ENCODE data around the gene PERCC1.
"Not testable (repeated sequence)": the region's sequence is repeated elsewhere in the genome, so short reads cannot be mapped to it uniquely, and the experiment has no call there.

Gene PERCC1

DNA sequence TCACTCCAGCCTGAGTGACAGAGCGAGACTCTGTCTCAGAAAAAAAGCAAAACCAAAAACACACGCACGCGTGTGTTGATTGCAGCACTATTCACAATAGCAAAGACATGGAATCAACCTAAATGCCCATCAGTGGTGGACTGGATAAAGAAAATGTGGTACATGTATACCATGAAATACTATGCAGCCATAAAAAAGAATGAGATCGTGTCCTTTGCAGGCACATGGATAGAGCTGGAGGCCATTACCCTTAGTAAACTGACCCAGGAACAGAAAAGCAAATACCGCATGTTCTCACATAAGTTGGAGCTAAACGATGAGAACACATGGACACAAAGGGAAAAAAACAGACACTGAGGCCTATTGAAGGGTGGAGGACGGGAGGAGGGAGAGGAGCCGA lies 48.1 kb downstream of the PERCC1 start:
- Histone ChIP-seq H3K4me1 (ENCODE audit: control insufficient read depth in 1 of 2, insufficient read depth in 2 of 2, low read length in 2 of 2) (peaks cover 11 to 13% of the 10 kb centered on the region in 2 experiments), H3K79me1 (ENCODE audit: low read length) (peaks cover 10% of the 10 kb centered on the region)
- H4K91ac ChIP-seq (ENCODE audit: low read depth, low read length); H3K9me3 ChIP-seq (ENCODE audit: insufficient read depth, low read depth, low read length); H4K12ac ChIP-seq (ENCODE audit: low read depth, low read length); DNase-seq; H4K8ac ChIP-seq (ENCODE audit: low read depth, low read length); H3K4me2 ChIP-seq (ENCODE audit: low read length); H3K27me3 ChIP-seq (ENCODE audit: insufficient read depth, low read length); H3K9ac ChIP-seq (ENCODE audit: low read length); H3K36me3 ChIP-seq (ENCODE audit: control insufficient read depth in 1 of 2, insufficient read depth in 2 of 2, low read length in 2 of 2); H2AK5ac ChIP-seq (ENCODE audit: low read length); H2BK12ac ChIP-seq (ENCODE audit: low read length); H2BK5ac ChIP-seq (ENCODE audit: low read depth, low read length, poor library complexity); H3K4ac ChIP-seq (ENCODE audit: low read depth, low read length); H3K23ac ChIP-seq (ENCODE audit: low read length); H2BK120ac ChIP-seq (ENCODE audit: insufficient read depth, low read length, poor library complexity); H3K27ac ChIP-seq (ENCODE audit: low read depth, low read length); H3K79me2 ChIP-seq (ENCODE audit: control insufficient read depth, insufficient read depth, low read length, poor library complexity); H2AFZ ChIP-seq (ENCODE audit: insufficient read depth, low read length, poor library complexity); H3K14ac ChIP-seq (ENCODE audit: low read length); H3K4me3 ChIP-seq (ENCODE audit: low read depth, low read length); H3K18ac ChIP-seq (ENCODE audit: low read length): not testable (repeated sequence)
- WGBS (ENCODE audit: extremely low coverage, insufficient coverage, insufficient read length), result no CpG with 5 or more reads among the region's 9 CpGs

DNA sequence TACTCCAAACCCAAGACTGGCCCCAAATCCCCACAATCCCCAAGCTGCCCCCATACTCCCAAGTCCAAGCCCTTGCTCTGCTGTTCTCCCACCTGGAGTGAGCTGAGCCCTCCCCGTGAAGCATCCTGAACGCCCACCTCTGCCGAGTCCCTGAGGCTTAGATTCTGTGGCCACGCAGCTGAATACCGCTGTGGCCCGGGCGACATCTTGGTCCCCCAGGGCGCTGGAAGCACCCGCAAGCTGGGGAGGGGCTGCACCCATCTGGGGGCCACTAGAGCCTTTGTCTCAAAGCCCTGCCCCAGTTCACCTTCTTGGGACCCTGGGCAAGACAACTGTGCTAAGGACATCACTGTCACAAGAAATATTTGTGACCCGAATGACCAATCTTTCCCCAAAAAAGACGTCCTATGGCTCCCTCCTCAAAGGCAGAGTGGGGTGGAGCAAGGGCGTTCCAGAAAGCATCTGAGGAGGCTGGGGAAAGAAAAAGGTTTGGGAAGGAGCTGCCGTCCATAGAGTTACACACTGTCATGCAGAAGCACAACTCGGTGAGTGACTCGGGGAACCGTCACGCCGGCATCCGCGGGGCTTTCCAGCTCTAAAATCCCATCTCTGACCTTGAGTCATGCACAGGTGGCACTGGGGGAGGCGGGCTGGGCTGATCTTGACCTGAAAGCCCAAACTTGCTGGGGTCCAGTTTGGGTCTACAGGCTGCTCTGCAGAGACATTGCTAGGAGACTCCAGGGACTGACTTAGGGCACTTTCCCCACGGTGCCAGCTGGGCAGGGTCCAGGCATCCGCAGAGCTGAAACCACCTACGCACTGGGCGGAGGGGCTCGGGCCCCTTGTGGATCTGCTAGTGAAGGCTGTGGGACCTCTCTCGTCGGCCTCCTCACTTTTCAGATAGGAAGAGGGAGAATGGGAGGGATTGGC lies 51.3 kb downstream of the PERCC1 start:
- H3K9me3 ChIP-seq (ENCODE audit: insufficient read depth, low read depth, low read length), result peaks cover 4% of the 10 kb centered on the region
- peak; percentile 57 to 87 for DNase-seq
- H3K4me2 ChIP-seq (ENCODE audit: low read length), result no peak overlapping the region
- no peak overlapping the region for H2BK5ac ChIP-seq (ENCODE audit: low read depth, low read length, poor library complexity)
- H3K23ac ChIP-seq (ENCODE audit: low read length), result no peak overlapping the region
- H3K9ac ChIP-seq (ENCODE audit: low read length), result no peak overlapping the region
- H4K12ac ChIP-seq (ENCODE audit: low read depth, low read length), result no peak overlapping the region
- no peak overlapping the region for H3K4ac ChIP-seq (ENCODE audit: low read depth, low read length)
- H4K91ac ChIP-seq (ENCODE audit: low read depth, low read length), result no peak overlapping the region
- no CpG with 5 or more reads among the region's 28 CpGs for WGBS (ENCODE audit: extremely low coverage, insufficient coverage, insufficient read length)
- no peak overlapping the region for H3K18ac ChIP-seq (ENCODE audit: low read length)
- no peak overlapping the region for H2BK120ac ChIP-seq (ENCODE audit: insufficient read depth, low read length, poor library complexity)
- H3K79me2 ChIP-seq (ENCODE audit: control insufficient read depth, insufficient read depth, low read length, poor library complexity), result no peaks in the 10 kb centered on the region
- H2AK5ac ChIP-seq (ENCODE audit: low read length), result no peak overlapping the region
- H2AFZ ChIP-seq (ENCODE audit: insufficient read depth, low read length, poor library complexity), result no peak overlapping the region
- no peak overlapping the region for H3K14ac ChIP-seq (ENCODE audit: low read length)
- no peak overlapping the region for H4K8ac ChIP-seq (ENCODE audit: low read depth, low read length)
- H3K4me1 ChIP-seq (ENCODE audit: control insufficient read depth in 1 of 2, insufficient read depth in 2 of 2, low read length in 2 of 2), result no peaks in the 10 kb centered on the region
- no peak overlapping the region for H3K27ac ChIP-seq (ENCODE audit: low read depth, low read length)
- no peaks in the 10 kb centered on the region for H3K79me1 ChIP-seq (ENCODE audit: low read length)
- H3K27me3 ChIP-seq (ENCODE audit: insufficient read depth, low read length), result no peaks in the 10 kb centered on the region
- no peaks in the 10 kb centered on the region for H3K36me3 ChIP-seq (ENCODE audit: control insufficient read depth in 1 of 2, insufficient read depth in 2 of 2, low read length in 2 of 2)
- H2BK12ac ChIP-seq (ENCODE audit: low read length), result no peak overlapping the region
- H3K4me3 ChIP-seq (ENCODE audit: low read depth, low read length), result no peak overlapping the region

Measured in trophoblast cell (in vitro differentiated cells and primary cell).